HG03280 (cell line): ENCODE results near the gene SZT2.

Experiments used
- ATAC-seq: cut with Tn5 transposase; IDR thresholded peaks from one replicate; pipeline ENCODE4 v1.9.1; 2021; ENCODE audit warnings: mild to moderate bottlenecking, moderate library complexity; ENCODE audit not compliant: unreplicated experiment

Gene SZT2

DNA sequence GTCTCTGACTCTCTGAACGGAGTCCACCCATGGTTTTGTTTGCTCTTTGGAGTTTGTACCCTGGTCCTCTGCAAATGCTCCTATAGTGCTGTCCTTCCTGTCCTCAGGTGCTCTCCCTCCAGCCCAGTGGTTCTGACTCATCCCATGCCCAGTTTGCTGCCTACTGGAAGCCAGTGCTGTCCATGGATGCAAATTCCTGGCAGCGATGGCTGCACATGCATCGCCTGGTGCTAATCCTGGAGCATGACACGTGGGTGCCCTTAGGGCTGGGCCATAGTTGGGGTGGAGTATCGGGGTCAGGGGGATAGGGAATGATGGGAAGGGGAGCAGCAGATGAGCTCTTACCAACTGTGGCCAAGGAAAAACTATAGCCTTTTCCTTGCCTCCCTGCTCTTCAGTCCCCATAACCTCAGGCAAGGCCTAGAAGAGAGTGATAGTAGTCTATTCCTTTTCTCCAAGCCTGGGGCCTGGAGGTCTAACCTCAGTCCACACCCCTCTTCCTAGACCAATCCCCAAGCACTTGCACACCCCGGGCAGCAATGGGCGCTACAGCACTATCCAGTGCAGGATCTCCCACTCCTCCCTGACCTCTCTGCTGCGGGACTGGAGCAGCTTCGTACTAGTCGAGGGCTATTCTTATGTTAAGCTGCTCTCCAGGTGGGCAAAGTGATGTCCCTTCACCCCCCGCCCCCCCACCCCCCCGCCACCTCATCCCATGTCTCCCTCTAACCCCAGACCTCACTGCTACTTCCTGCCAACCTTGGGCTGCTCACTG lies 32.5 kb downstream of the SZT2 start:
- no peak for ATAC-seq

GRCh38 chr1:43422995-43423671 lies 33.4 kb downstream of the SZT2 start:
- ATAC-seq, result no peak

- ATAC-seq, result no peak
These were observed 34.2 kb downstream of the SZT2 start for GRCh38 chr1:43423672-43424550.

GRCh38 chr1:43425045-43425444 lies 35.3 kb downstream of the SZT2 start:
- no peak for ATAC-seq

GRCh38 chr1:43426221-43426620 lies 36.5 kb downstream of the SZT2 start:
- ATAC-seq, result no peak

- ATAC-seq, result no peak
These were observed 37.8 kb downstream of the SZT2 start for GRCh38 chr1:43427524-43427923.

- ATAC-seq, result no peak
These were observed 38.2 kb downstream of the SZT2 start for GRCh38 chr1:43427941-43428340.

DNA sequence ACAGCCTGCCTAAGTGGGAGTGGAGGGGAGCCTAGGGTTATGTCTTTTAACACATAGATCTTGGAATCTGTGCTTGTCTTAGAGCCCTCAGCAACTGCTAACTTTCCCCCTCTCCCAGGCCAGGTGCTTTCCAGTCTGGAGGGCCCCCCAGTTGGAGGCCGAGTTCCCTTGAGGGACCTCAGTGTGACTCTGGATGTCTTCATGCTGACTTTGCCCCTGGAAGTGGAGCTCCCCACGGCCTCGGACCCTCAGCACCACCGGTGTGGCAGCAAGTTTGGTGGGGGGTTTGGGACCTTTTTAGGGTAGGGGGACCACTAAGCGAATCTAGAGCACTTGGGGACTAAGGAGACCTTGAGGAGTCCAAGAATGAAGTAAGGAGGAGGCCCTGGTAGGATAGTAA lies 41.1 kb downstream of the SZT2 start:
- no peak for ATAC-seq

DNA sequence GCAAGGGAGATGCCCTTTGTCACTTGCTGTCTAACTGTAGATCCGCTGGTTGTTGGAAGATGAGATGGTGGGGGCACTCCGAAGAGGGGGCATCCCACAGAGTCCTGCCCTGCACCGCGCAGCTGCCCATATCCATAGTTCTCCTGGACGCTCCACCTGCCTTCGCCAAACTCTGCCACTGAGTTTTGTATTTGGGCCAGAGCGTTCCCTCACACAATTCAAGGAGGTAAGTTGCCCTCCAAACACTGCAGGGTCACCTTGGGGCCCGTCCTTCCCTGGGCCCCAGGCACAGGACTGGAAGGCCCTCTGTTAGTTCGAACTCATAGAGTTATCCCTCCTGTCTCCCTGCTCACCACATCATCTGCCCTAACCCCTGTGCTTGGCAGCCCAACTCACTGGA lies 42.0 kb downstream of the SZT2 start:
- no peak for ATAC-seq

DNA sequence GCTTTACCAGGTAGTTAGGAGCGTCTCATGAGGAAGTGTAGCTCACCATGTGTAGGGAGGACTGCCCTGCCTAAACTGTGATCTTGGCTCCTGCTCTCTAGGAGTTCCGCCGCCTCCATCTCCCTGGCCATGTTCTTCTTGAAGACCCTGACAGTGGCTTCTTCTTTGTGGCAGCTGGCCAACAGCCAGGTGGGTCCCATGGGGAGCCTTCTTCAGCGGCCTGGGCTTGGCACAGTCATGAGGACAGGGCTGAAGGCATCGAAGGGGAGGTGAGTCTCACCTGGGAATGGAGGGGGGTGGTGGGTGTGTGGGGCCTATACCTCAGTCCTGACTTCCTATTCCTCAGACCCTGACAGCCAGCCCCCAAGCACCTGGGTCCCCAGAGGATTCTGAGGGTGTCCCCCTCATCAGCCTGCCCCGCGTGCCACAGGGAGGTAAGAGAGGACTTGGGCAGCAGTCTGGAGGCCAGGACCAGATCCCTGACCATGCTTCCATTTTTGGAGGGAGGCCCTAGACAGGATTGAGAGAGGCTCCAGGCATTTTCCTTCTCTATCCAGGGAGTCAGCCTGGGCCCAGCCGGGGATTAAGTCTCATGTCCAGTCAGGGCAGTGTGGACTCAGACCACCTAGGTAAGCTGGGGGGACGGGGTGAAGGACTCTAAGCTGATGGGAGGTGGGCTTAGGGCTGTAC lies 42.6 kb downstream of the SZT2 start:
- ATAC-seq, result no peak

- no peak for ATAC-seq
These were observed 43.2 kb downstream of the SZT2 start for GRCh38 chr1:43432907-43433306.

- ATAC-seq, result no peak
These were observed 44.6 kb downstream of the SZT2 start for GRCh38 chr1:43434256-43434655.

DNA sequence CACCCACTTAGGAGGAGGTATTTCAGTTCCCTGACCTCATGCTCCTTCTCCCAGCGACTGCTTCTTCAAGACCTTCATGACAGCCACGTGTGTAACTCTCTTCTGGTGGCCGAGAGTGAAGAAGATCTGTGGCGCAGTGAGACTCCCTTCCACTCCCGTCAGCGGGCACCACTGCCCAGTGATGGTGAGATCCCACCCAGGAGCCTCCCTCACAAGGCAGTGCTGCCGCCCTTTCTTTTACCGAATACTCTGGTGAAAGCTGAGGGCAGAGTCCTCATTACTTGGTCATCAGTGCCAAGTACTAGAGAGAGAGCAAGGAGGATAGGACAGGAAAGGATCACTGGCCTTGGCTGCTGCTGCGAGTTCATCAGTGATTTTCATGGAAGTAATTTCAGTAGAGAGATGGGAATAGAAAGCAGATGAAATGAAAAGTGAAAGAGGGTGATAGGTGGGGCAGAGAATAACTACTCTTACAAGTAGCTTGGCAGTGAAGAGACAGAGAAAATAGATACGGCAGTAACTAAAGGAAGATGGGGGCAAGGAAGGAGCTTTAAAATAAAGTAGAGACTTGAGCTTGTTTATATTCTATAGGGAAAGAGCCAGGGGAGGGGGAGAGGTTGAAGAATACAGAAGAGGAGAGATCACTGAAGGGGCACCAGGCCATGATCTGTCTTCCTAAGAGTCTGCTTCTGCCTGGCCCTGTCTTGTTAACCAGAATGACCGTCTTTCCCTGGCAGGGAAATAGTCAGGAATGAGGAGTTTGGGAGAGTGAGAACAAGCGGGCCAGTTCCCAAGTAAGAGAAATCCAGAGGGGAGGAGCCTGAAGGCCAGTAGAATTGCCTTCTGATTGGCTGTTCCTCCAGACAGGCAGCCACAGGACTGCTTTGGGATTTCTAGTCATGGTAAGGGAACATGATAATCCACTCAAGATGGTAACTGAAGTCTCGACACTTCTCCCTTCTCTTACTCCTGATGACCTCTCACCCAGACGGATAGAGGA lies 45.7 kb downstream of the SZT2 start:
- no peak for ATAC-seq

GRCh38 chr1:43436371-43436770 lies 46.7 kb downstream of the SZT2 start:
- no peak for ATAC-seq

GRCh38 chr1:43437031-43437973 lies 47.6 kb downstream of the SZT2 start:
- no peak for ATAC-seq

DNA sequence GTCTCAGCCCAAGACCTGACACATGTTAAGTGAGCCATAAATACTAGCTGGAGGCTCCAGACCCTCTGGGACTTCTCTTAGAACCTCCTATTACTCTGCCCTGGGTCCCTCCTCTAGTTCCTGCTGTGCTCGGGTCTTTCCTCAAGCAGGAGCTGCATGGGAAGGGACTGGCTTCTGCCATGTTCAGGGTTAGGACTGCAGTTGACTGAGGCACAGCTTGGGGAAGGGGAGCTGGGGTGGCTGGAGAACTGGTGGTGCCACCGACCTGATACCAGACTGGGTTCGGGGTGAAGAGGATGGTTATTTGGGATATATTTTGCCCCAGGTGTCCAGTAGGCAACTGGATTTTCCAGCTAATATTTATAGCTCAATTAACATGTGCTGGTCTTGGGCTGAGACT lies 48.3 kb downstream of the SZT2 start:
- ATAC-seq, result no peak

GRCh38 chr1:43438576-43438952 lies 48.9 kb downstream of the SZT2 start:
- ATAC-seq, result no peak

DNA sequence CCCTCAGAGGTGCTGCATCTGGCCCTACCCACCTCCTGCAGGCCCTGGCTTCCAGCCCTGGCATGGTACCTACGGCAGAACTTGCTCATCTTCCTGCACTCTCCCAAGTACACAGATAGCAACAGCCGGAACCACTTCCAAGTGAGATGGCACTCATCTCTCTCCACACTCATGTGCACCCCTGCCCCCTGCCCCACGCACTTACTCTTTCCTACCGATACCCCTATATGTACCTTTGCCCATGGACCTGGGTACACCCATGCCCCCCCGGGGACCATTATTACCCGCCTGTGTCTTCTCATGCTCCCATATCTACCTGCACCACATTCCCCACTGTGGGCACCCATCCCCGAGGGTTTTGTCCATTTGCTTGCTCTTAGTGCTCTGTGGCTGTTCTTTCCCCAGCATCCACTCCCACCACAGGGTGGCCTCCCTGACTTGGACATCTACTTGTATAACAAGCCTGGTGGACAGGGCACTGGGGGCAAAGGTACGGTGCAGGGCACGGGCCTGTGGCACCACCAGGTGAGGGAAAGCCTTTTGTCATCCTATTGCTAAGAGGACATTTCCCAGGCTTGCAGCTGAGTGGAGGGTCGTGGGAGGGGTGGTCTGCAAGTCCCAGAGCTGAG lies 49.4 kb downstream of the SZT2 start:
- no peak for ATAC-seq
